Lung (tissue), 12 donors: Measurements from ENCODE around the gene MAP3K15. TPM values are rescaled to one million over a fixed set of nuclear protein-coding genes. Genes with fewer than 3 reads are reported as not detected.

Source experiments
- ATAC-seq: fragments of 200-7000 bp; cut with Tn5 transposase; one replicate; pipeline ENCODE4 v1.9.1; 2020; ENCODE audit warnings: moderate number of reproducible peaks; ENCODE audit not compliant: insufficient read depth, low FRiP score
- DNase-seq, 3 donors: peaks; one replicate each; pipeline ENCODE4 v3.0.0-alpha.2; 2013 to 2017
- H3K27ac ChIP-seq, 2 donors: one replicate each; pipeline ENCODE4 v1.5.1; 2013; ENCODE audit warnings: mild to moderate bottlenecking in 2 of 2, moderate library complexity in 2 of 2, control low read depth in 1 of 2, inconsistent platforms in 1 of 2, low read depth in 1 of 2, low read length in 1 of 2
- H3K27me3 ChIP-seq, 3 donors: one replicate each; pipeline ENCODE4 v1.5.1; 2013; ENCODE audit warnings: low read length in 2 of 3; ENCODE audit not compliant: control insufficient read depth in 3 of 3, insufficient read depth in 3 of 3
- H3K36me3 ChIP-seq, 4 donors: one replicate each; pipeline ENCODE4 v1.5.1; 2013; ENCODE audit warnings: low read length in 4 of 4, mild to moderate bottlenecking in 1 of 4, moderate library complexity in 1 of 4; ENCODE audit not compliant: control insufficient read depth in 4 of 4, insufficient read depth in 4 of 4
- H3K4me1 ChIP-seq, 5 donors: one replicate each; pipeline ENCODE4 v1.5.1; 2013; ENCODE audit warnings: low read length in 5 of 5, mild to moderate bottlenecking in 2 of 5, moderate library complexity in 1 of 5; ENCODE audit not compliant: control insufficient read depth in 5 of 5, insufficient read depth in 5 of 5
- H3K4me3 ChIP-seq: one replicate; pipeline ENCODE4 v1.5.1; 2013; ENCODE audit warnings: mild to moderate bottlenecking, control low read depth, moderate library complexity
- H3K9ac ChIP-seq, 2 donors: one replicate each; pipeline ENCODE4 v1.5.1; 2013; ENCODE audit warnings: low read length in 2 of 2, control low read depth in 1 of 2; ENCODE audit not compliant: insufficient read depth in 1 of 2
- H3K9me3 ChIP-seq, 4 donors: one replicate each; pipeline ENCODE4 v1.5.1; 2013; ENCODE audit warnings: low read length in 3 of 4, mild to moderate bottlenecking in 1 of 4, moderate library complexity in 1 of 4; ENCODE audit not compliant: control insufficient read depth in 4 of 4, insufficient read depth in 3 of 4
- CTCF ChIP-seq: IDR thresholded peaks from 2 replicates; pipeline ENCODE4 v1.5.1; 2012; ENCODE audit warnings: mild to moderate bottlenecking; ENCODE audit errors: control extremely low read depth, extremely low read depth
- WGBS, 2 donors: extraction: QIAGEN DNeasy Blood & Tissue Kit; methylation state at CpG; one replicate each; pipeline ENCODE4 v1.1.7; 2013; 5-methylcytosine and 5-hydroxymethylcytosine counted together
- polyA plus RNA-seq, 2 donors: library from polyadenylated mRNA; stranded (reverse); fragments of 200-250 nt; gene quantifications; one replicate each; pipeline ENCODE4 v1.2.1, GENCODE V29; 2013
- total RNA-seq, 2 donors: library from RNA; depleted of rRNA in 1 of 2; stranded (reverse); fragments of >200 nt in 1 of 2; gene quantifications; one replicate each; pipeline ENCODE4 v1.2.1, GENCODE V29; 2014 to 2021
- donor health status: control.
- donor health status: control.
- donor health status: Bipolar disorder and iron deficiency.
- donor health status: healthy.
- donor health status: DM: yes; HTN: yes; CAD: no.

Gene MAP3K15
- total and polyA plus RNA-seq, 4 donors = 0.16 to 2.1 (median 0.40) TPM

- H3K36me3 ChIP-seq = no peaks in the 10 kb centered on the region
- H3K9ac ChIP-seq = no peak overlapping the region
- no peak for TF ChIP-seq CTCF
- H3K27ac ChIP-seq = no peak overlapping the region
- peaks cover 0 to 6% (median 3%) of the 10 kb centered on the region in 4 donors for H3K9me3 ChIP-seq
- WGBS, 2 donors = 84 to 94% methylated on average over 2 of the region's 2 CpGs
- DNase-seq = no peak
- H3K27me3 ChIP-seq = peaks cover 0 to 5% (median 2%) of the 10 kb centered on the region in 3 donors
- no peak for ATAC-seq
- H3K4me3 ChIP-seq = no peak overlapping the region
- H3K4me1 ChIP-seq = no peaks in the 10 kb centered on the region
Observed at GRCh38 chrX:19410259-19410658, 105.0 kb downstream of the MAP3K15 start.

DNA sequence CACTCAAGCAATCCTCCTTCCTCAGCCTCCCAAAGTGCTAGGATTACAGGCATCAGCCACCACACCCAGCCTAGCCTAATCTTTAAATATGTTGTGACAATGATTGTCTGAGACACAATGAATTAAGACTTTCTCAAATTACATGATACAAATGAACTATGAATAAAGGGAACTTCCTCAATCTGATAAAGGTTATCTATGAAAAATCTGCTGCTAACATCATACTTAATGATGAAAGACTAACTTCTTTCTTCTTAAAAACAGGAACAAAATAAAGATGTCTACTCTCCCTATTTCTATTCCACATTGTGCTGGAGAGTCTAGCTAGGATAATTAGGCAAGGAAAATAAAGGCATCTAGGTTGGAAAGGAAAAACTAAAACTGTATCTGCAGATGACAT, 111.6 kb downstream of the MAP3K15 start:
- Histone ChIP-seq H3K36me3 (no peaks in the 10 kb centered on the region), H3K27ac (no peak overlapping the region), H3K9me3 (no peaks in the 10 kb centered on the region), H3K27me3 (peaks cover 0 to 6% (median 5%) of the 10 kb centered on the region in 3 donors), H3K9ac (no peak overlapping the region), H3K4me1 (no peaks in the 10 kb centered on the region), H3K4me3 (no peak overlapping the region)
- ATAC-seq (no peak), DNase-seq (no peak)
- TF ChIP-seq CTCF = no peak

DNA sequence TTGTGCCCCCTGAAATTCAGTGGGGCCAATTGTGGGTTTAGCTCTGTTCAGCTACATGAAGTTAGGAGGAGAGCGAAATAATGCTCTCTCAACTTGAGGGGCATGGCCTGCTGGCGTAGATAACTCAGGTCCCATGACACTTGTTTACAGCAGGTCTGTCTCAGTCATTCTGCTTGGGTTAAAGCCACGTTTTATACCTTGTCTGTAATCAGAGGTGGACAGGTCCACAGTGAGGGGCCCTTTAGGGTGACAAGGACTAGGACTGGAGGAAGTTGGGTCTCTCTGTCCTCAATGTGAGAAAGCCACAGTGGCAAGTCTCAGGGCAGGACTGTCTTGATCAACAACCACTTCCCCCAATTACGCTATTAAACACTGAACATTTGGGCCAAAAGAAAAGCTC, 122.6 kb downstream of the MAP3K15 start:
- WGBS, 2 donors = 69 to 72% methylated on average over 4 of the region's 4 CpGs
- Histone ChIP-seq H3K36me3 (no peaks in the 10 kb centered on the region), H3K9me3 (no peaks in the 10 kb centered on the region), H3K9ac (no peak overlapping the region), H3K27me3 (peaks cover 0 to 5% (median 3%) of the 10 kb centered on the region in 3 donors), H3K4me3 (no peak overlapping the region), H3K4me1 (no peaks in the 10 kb centered on the region), H3K27ac (no peak overlapping the region)
- DNase-seq (no peak), ATAC-seq (no peak)
- TF ChIP-seq CTCF = no peak

DNA sequence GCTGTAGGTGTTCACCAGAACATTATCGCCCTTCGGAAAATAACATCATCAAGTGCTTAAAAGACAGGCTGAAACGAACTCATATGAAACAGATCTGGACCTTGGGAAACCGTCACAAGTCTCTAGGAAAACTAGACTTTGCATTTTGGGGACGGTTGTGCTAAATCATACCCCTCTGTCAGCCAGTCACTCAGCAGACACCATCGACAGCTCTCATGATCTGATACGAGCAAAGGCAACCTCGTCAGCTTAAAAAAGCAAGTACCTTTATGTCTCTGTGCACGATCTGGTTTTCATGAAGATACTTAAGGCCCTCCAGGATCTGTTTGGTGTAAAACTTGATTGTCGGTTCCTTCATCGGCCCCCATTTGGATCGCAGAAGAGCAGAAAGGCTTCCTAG, 123.2 kb downstream of the MAP3K15 start:
- Histone ChIP-seq H3K4me1 (no peaks in the 10 kb centered on the region), H3K27me3 (peaks cover 0 to 5% (median 3%) of the 10 kb centered on the region in 3 donors), H3K36me3 (no peaks in the 10 kb centered on the region), H3K27ac (no peak overlapping the region), H3K9ac (no peak overlapping the region), H3K4me3 (no peak overlapping the region), H3K9me3 (no peaks in the 10 kb centered on the region)
- no peak for TF ChIP-seq CTCF
- 83 to 96% methylated on average over 12 of the region's 12 CpGs for WGBS, 2 donors
- DNase-seq (no peak), ATAC-seq (no peak)
